ENCODE results near the gene TEX54. TPM values are rescaled to one million over a fixed set of nuclear protein-coding genes. Genes with fewer than 3 reads are reported as not detected.

The TEX54 gene
- total and polyA plus RNA-seq, 2 of the 13 experiments (the other 11 are each of a cell fraction or from before 2014, with no cell fraction given), result not detected

GRCh38 chr11:62856333-62856895 lies 23.8 kb upstream of the TEX54 start (continued):
- TF ChIP-seq ARHGAP35 (CRISPR knock-in tag; IDR thresholded peaks at IDR 0.05; ENCODE audit: borderline replicate concordance), result 0 out of 2 replicates have a peak, but pooled peaks have one; percentile 8
- TF ChIP-seq POLR2AphosphoS5 (IDR thresholded peaks at IDR 0.05; ENCODE audit: low read depth, low read length), result no peak
- TF ChIP-seq SNAPC5 (CRISPR knock-in tag; IDR thresholded peaks at IDR 0.05; ENCODE audit: borderline replicate concordance), result no peak
- TF ChIP-seq ZNF773 (CRISPR knock-in tag; IDR thresholded peaks at IDR 0.05; ENCODE audit: borderline replicate concordance), result no peak; the same call in 1 of the 2 replicates
- TF ChIP-seq SALL2 (CRISPR knock-in tag; IDR thresholded peaks at IDR 0.05), result peak; percentile 4; the same call in 1 of the 2 replicates
- TF ChIP-seq CSRNP2 (CRISPR knock-in tag; conservative IDR thresholded peaks at IDR 0.05; ENCODE audit: low read depth), result no peak
- no peak for TF ChIP-seq ZNF205 (CRISPR knock-in tag; IDR thresholded peaks at IDR 0.05)
- TF ChIP-seq ZC3H13 (CRISPR knock-in tag; IDR thresholded peaks at IDR 0.05), result no peak; the same call in 1 of the 2 replicates
- TF ChIP-seq ZBTB43 (CRISPR knock-in tag; conservative IDR thresholded peaks at IDR 0.05), result no peak
- TF ChIP-seq YEATS2 (CRISPR knock-in tag; IDR thresholded peaks at IDR 0.05; ENCODE audit: borderline replicate concordance), result no peak
- no peak for TF ChIP-seq CREBL2 (CRISPR knock-in tag; IDR thresholded peaks at IDR 0.05; ENCODE audit: borderline replicate concordance)
- TF ChIP-seq ZNF34 (CRISPR knock-in tag; IDR thresholded peaks at IDR 0.05; ENCODE audit: borderline replicate concordance), result no peak
- no peak for TF ChIP-seq CENPX (CRISPR knock-in tag; IDR thresholded peaks at IDR 0.05)
- no peak for TF ChIP-seq ZNF543 (CRISPR knock-in tag; IDR thresholded peaks at IDR 0.05)
- TF ChIP-seq ONECUT2 (CRISPR knock-in tag; IDR thresholded peaks at IDR 0.05), result no peak
- TF ChIP-seq ZNF562 (CRISPR knock-in tag; IDR thresholded peaks at IDR 0.05; ENCODE audit: borderline replicate concordance), result no peak
- TF ChIP-seq ZNF367 (CRISPR knock-in tag; IDR thresholded peaks at IDR 0.05; ENCODE audit: borderline replicate concordance), result peak; percentile 60; the same call in 1 of the 2 replicates
- no peak for TF ChIP-seq ZHX1 (CRISPR knock-in tag; IDR thresholded peaks at IDR 0.05; ENCODE audit: low read depth)
- TF ChIP-seq ZNF792 (CRISPR knock-in tag; IDR thresholded peaks at IDR 0.05), result no peak
- no peak for TF ChIP-seq TCF7L2 (IDR thresholded peaks at IDR 0.05; ENCODE audit: low read depth, low read length)
- TF ChIP-seq ZBTB34 (CRISPR knock-in tag; IDR thresholded peaks at IDR 0.05), result no peak
- TF ChIP-seq SIN3A (IDR thresholded peaks at IDR 0.05; ENCODE audit: borderline replicate concordance, low read depth, low read length), result no peak
- no peak for TF ChIP-seq FOXM1 (CRISPR knock-in tag; IDR thresholded peaks at IDR 0.05)
- TF ChIP-seq ZNF451 (CRISPR knock-in tag; IDR thresholded peaks at IDR 0.05), result no peak
